ENCODE results near the gene MEGF11.
A peak's percentile ranks its signal among the peaks of the same experiment; 100 is the strongest.

MEGF11 gene

GRCh38 chr15:66290518-66290917, 37.0 kb upstream of the MEGF11 start:
- H3K27ac ChIP-seq (ENCODE audit: low read depth, low read length, poor library complexity, severe bottlenecking): no peak overlapping the region
- H3K4me2 ChIP-seq (ENCODE audit: low read length): no peak overlapping the region

GRCh38 chr15:66290007-66290406, 36.5 kb upstream of the MEGF11 start:
- Histone ChIP-seq H3K27me3 (ENCODE audit: insufficient read depth, low read length) (no peaks in the 10 kb centered on the region), H3F3A (ENCODE audit: insufficient read depth, low read length) (peaks cover 7% of the 10 kb centered on the region; the same call in 1 of the 2 replicates), H3K27ac (ENCODE audit: low read depth, low read length, poor library complexity, severe bottlenecking) (no peak overlapping the region), H3K9ac (ENCODE audit: low read length) (no peak overlapping the region), H3K4me2 (ENCODE audit: low read length) (no peak overlapping the region), H3K9me3 (ENCODE audit: low read length) (no peaks in the 10 kb centered on the region), H3K4me3 (ENCODE audit: low read depth, low read length, poor library complexity, severe bottlenecking) (no peak overlapping the region), H3K79me2 (ENCODE audit: insufficient read depth, low read length) (peaks cover 11% of the 10 kb centered on the region), H3K4me1 (ENCODE audit: insufficient read depth, low read length, severe bottlenecking) (peaks cover 76% of the 10 kb centered on the region), H4K20me1 (ENCODE audit: insufficient read depth, low read length) (no peaks in the 10 kb centered on the region), H3K9me2 (ENCODE audit: low read depth, low read length) (no peaks in the 10 kb centered on the region), H2AFZ (ENCODE audit: low read length) (no peak overlapping the region), H3K36me3 (ENCODE audit: insufficient read depth, low read length) (no peaks in the 10 kb centered on the region)
- TF ChIP-seq CTCF (IDR thresholded peaks at IDR 0.05; ENCODE audit: low read length) (no peak), EZH2 (IDR thresholded peaks at IDR 0.05; ENCODE audit: borderline replicate concordance, low read length) (no peak)

More at GRCh38 chr15:66290518-66290917, 37.0 kb upstream of the MEGF11 start:
- TF ChIP-seq CTCF (IDR thresholded peaks at IDR 0.05; ENCODE audit: low read length): no peak
- no peak for TF ChIP-seq EZH2 (IDR thresholded peaks at IDR 0.05; ENCODE audit: borderline replicate concordance, low read length)
- H4K20me1 ChIP-seq (ENCODE audit: insufficient read depth, low read length): no peaks in the 10 kb centered on the region
- no peaks in the 10 kb centered on the region for H3K9me3 ChIP-seq (ENCODE audit: low read length)
- H3K4me1 ChIP-seq (ENCODE audit: insufficient read depth, low read length, severe bottlenecking): peaks cover 78% of the 10 kb centered on the region
- H3K36me3 ChIP-seq (ENCODE audit: insufficient read depth, low read length): no peaks in the 10 kb centered on the region; the same call in 1 of the 2 replicates
- H3F3A ChIP-seq (ENCODE audit: insufficient read depth, low read length): peaks cover 7% of the 10 kb centered on the region; the same call in 1 of the 2 replicates
- no peaks in the 10 kb centered on the region for H3K27me3 ChIP-seq (ENCODE audit: insufficient read depth, low read length)
- H3K79me2 ChIP-seq (ENCODE audit: insufficient read depth, low read length): peaks cover 16% of the 10 kb centered on the region
- H3K9ac ChIP-seq (ENCODE audit: low read length): no peak overlapping the region
- H3K9me2 ChIP-seq (ENCODE audit: low read depth, low read length): no peaks in the 10 kb centered on the region
- no peak overlapping the region for H2AFZ ChIP-seq (ENCODE audit: low read length)
- no peak overlapping the region for H3K4me3 ChIP-seq (ENCODE audit: low read depth, low read length, poor library complexity, severe bottlenecking)

GRCh38 chr15:66288551-66289185, 35.1 kb upstream of the MEGF11 start:
- Histone ChIP-seq H2AFZ (ENCODE audit: low read length) (no peak overlapping the region), H3K27ac (ENCODE audit: low read depth, low read length, poor library complexity, severe bottlenecking) (peak overlapping the region; percentile 47), H3K9ac (ENCODE audit: low read length) (no peak overlapping the region; the same call in 1 of the 2 replicates), H3K4me2 (ENCODE audit: low read length) (no peak overlapping the region), H3F3A (ENCODE audit: insufficient read depth, low read length) (peaks cover 7% of the 10 kb centered on the region; the same call in 1 of the 2 replicates), H3K4me3 (ENCODE audit: low read depth, low read length, poor library complexity, severe bottlenecking) (no peak overlapping the region), H3K4me1 (ENCODE audit: insufficient read depth, low read length, severe bottlenecking) (peaks cover 66% of the 10 kb centered on the region), H3K9me2 (ENCODE audit: low read depth, low read length) (no peaks in the 10 kb centered on the region), H3K27me3 (ENCODE audit: insufficient read depth, low read length) (no peaks in the 10 kb centered on the region), H3K36me3 (ENCODE audit: insufficient read depth, low read length) (no peaks in the 10 kb centered on the region), H4K20me1 (ENCODE audit: insufficient read depth, low read length) (no peaks in the 10 kb centered on the region), H3K79me2 (ENCODE audit: insufficient read depth, low read length) (0 out of 2 replicates have a peak, but pooled peaks cover 4% of the 10 kb centered on the region), H3K9me3 (ENCODE audit: low read length) (no peaks in the 10 kb centered on the region)
- TF ChIP-seq EZH2 (IDR thresholded peaks at IDR 0.05; ENCODE audit: borderline replicate concordance, low read length): no peak
